SKM-1 (cell line): ENCODE data around the gene OR13F1.
"Not testable (repeated sequence)": the region's sequence is repeated elsewhere in the genome, so short reads cannot be mapped to it uniquely, and the experiment has no call there.

Source experiments
- DNase-seq: peaks from one replicate; lab custom pipeline; 2025; ENCODE audit not compliant: unreplicated experiment; lab: John Stamatoyannopoulos, UW

The OR13F1 gene

GRCh38 chr9:104503963-104504362, at the start of gene OR13F1:
Gene OR13F1 (plus strand): TSS chr9:104504263. CDS start chr9:104504263, 0 bp downstream.
- DNase-seq: no peak

DNA sequence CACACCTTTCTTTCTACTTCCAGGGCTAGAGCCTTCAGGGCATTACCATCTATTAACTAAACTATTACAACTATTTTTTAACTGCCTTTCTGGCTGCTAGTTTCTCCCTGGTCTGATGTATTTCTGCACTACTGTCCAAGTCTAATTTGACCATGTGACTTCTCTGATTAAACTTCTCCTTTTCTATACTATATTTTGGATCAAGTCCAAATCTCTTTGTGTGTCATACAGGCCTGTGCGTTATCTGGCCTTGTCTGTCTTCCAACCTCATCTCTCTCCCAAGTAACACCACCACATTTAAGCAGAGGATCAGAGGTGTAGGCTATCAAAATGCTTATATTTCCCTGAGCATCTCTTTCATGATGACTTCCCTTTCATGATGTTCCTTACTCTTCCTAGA, 47.2 kb upstream of the OR13F1 start:
- DNase-seq: no peak

- no peak for DNase-seq
Measured at GRCh38 chr9:104463864-104464263, 40.2 kb upstream of the OR13F1 start.

- DNase-seq: no peak
Measured at GRCh38 chr9:104468261-104468660, 35.8 kb upstream of the OR13F1 start.

DNA sequence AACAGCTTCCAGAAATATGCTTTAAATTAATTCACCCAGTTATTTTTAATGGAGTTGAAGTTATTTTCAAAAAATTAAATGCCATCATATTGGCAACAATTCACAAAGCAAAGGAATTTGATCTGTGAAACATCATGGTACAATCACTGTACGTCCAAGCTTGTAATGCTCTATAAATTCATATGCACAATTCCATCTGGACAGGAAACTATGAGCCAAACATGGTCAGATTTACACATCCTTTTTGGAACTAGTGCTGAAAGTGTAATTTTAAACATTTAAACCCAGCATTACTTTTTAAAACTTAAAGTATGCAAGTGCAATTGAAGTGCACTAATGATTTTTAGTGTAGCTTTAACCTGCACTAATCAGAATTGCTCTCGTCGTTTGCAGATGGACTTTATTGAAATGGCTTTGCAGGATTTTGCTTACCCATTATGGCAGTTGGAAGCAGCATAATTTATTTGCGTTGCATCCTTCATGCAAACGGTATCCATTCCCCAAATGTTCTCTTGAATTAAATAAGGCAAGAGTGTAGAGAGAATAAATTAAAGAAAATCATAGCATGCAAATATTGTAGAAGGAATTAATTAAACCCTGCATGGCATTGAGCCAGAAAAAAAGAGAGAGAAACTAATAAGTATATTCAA, 21.0 kb upstream of the OR13F1 start:
- no peak for DNase-seq

GRCh38 chr9:104485014-104485413, 19.0 kb upstream of the OR13F1 start:
- no peak for DNase-seq

GRCh38 chr9:104494808-104495207, 9.3 kb upstream of the OR13F1 start:
- DNase-seq: no peak

GRCh38 chr9:104503440-104503839, 623 bp upstream of the OR13F1 start:
- no peak for DNase-seq

- DNase-seq: no peak
Measured at GRCh38 chr9:104506565-104506964, 2.5 kb downstream of the OR13F1 start.

DNA sequence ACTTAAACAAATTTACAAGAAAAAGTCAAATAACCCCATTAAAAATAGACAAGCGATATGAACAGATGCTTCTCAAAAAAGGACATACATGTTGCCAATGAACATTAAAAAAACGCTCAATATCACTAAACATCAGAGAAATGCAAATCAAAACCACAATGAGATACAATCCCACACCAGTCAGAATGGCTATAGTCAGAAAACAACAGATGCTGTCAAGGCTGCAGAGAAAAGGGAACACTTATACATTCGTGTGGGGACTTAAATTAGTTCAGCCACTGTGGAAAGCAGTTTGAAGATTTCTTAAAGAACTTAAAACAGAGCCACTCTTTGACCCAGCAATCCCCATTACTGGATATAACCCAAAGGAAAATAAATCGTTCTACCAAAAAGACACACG, 10.8 kb downstream of the OR13F1 start:
- DNase-seq: no peak

DNA sequence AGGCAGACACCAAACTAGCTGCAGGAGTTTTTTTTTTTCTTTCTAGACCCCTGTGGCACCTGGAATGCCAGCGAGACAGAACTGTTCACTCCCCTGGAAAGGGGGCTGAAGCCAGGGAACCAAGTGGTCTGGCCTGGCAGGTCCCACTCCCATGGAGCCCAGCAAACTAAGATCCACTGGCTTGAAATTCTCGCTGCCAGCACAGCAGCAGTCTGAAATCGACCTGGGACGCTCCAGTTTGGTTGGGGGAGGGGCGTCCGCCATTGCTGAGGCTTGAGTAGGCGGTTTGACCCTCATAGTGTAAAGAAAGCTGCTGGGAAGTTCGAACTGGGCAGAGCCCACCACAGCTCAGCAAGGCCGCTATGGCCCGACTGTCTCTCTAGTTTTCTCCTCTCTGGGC, 16.2 kb downstream of the OR13F1 start:
- not testable (repeated sequence) for DNase-seq

- DNase-seq: no peak
Measured at GRCh38 chr9:104527109-104527508, 23.0 kb downstream of the OR13F1 start, which contains the start of gene OR13C4. Gene OR13C4 (minus strand): TSS chr9:104527209. CDS start chr9:104527209, 0 bp downstream.

DNA sequence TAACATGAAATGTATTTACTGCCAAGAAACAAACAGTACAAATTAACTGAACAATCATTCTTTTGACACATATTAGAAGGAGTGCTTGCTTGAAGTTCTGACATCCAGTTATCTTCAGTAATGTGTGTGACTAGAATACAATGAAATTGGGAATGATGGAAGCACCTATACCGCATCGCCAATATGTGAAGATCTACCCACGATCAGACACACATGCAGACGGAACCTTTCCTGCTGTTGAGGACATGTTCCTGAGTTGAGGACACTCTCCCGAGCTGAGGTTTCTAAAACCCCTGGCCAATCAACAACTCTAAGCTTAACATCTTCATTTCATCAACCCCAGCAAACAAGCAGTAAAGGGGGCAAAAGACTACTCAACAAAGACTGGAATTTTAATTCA, 32.7 kb downstream of the OR13F1 start, which contains the start of gene OR13C3:
TSS of gene OR13C3 (minus strand) at position 101 of the 400 bp plus-strand sequence. CDS start 133 bp downstream, outside the sequence.
- DNase-seq: no peak

- DNase-seq: no peak
Measured at GRCh38 chr9:104539275-104539674, 35.2 kb downstream of the OR13F1 start.

- no peak for DNase-seq
Measured at GRCh38 chr9:104544644-104545043, 40.6 kb downstream of the OR13F1 start.

- DNase-seq: no peak
Measured at GRCh38 chr9:104553261-104553660, 49.2 kb downstream of the OR13F1 start.
